PC-3 (cell line): ENCODE data around the gene RANBP3.

Experiments
- CTCF ChIP-seq: fragments of 300-600 bp; sonication (generic); conservative IDR thresholded peaks from 2 replicates; pipeline ENCODE4 v1.5.1; 2017; ENCODE audit warnings: antibody characterized with exemption, low read depth, mild to moderate bottlenecking, low read length
- EZH2 ChIP-seq: fragments of 300-600 bp; sonication (generic); IDR thresholded peaks from one replicate; pipeline ENCODE4 v1.6.1; 2017; ENCODE audit warnings: antibody characterized with exemption, mild to moderate bottlenecking, low read length; ENCODE audit not compliant: unreplicated experiment

- TF ChIP-seq CTCF (no peak), EZH2 (no peak)
Observed at GRCh38 chr19:5915782-5916165, 62.2 kb downstream of the RANBP3 start.
